PFSK-1 (cell line): ENCODE measurements around the gene FAM163B.

ENCODE experiments used
- FOXP2 ChIP-seq: optimal IDR thresholded peaks from 2 replicates; pipeline ENCODE3; 2011; ENCODE audit warnings: borderline replicate concordance, control low read depth, inconsistent platforms; ENCODE audit not compliant: insufficient read depth; ENCODE audit errors: extremely low read length, extremely low read depth
- POLR2AphosphoS5 ChIP-seq: IDR thresholded peaks from 2 replicates; pipeline ENCODE4 v1.6.1; 2012; ENCODE audit warnings: low read depth, mild to moderate bottlenecking, control low read depth, low read length, moderate library complexity
- SIN3A ChIP-seq: IDR thresholded peaks from 2 replicates; pipeline ENCODE4 v1.6.1; 2012; ENCODE audit warnings: mild to moderate bottlenecking, low read length, moderate library complexity, borderline replicate concordance; ENCODE audit not compliant: insufficient read depth
- TAF1 ChIP-seq: IDR thresholded peaks from 2 replicates; pipeline ENCODE4 v1.6.1; 2012; ENCODE audit warnings: low read length, control low read depth, borderline replicate concordance; ENCODE audit not compliant: insufficient read depth
- TF ChIP-seq, protein P1 (sequence below), 2 experiments: IDR thresholded peaks; 2 replicates each; pipeline versions ENCODE4 v1.6.1 to v1.8.0; 2011 to 2012; ENCODE audit warnings: low read depth in 2 of 2, low read length in 2 of 2, control low read depth in 1 of 2, inconsistent platforms in 1 of 2, mild to moderate bottlenecking in 1 of 2, moderate library complexity in 1 of 2; ENCODE audit not compliant: insufficient read depth in 1 of 2

Gene FAM163B

DNA sequence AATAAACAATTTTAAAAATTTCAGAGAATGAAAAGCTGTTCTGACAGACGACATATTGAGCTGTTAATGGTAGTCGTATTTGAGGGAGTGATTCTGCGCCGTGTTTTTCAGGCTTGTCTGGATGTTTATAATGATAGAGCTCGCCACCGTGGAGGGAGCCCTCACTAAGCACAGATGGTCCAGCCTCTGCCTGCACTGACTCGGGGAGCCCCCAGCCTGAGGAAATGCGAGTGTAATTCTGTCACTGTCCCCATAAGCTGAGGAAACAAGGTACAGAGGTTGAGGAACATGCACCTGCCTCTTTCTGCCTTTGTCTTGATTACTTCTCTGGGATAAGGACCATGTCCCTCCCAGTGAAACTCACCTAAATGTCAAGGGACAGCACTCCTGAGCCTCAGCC, 19.6 kb upstream of the FAM163B start:
- TF ChIP-seq SIN3A = no peak
- no peak for TF ChIP-seq POLR2AphosphoS5
- TF ChIP-seq, protein P1, sequence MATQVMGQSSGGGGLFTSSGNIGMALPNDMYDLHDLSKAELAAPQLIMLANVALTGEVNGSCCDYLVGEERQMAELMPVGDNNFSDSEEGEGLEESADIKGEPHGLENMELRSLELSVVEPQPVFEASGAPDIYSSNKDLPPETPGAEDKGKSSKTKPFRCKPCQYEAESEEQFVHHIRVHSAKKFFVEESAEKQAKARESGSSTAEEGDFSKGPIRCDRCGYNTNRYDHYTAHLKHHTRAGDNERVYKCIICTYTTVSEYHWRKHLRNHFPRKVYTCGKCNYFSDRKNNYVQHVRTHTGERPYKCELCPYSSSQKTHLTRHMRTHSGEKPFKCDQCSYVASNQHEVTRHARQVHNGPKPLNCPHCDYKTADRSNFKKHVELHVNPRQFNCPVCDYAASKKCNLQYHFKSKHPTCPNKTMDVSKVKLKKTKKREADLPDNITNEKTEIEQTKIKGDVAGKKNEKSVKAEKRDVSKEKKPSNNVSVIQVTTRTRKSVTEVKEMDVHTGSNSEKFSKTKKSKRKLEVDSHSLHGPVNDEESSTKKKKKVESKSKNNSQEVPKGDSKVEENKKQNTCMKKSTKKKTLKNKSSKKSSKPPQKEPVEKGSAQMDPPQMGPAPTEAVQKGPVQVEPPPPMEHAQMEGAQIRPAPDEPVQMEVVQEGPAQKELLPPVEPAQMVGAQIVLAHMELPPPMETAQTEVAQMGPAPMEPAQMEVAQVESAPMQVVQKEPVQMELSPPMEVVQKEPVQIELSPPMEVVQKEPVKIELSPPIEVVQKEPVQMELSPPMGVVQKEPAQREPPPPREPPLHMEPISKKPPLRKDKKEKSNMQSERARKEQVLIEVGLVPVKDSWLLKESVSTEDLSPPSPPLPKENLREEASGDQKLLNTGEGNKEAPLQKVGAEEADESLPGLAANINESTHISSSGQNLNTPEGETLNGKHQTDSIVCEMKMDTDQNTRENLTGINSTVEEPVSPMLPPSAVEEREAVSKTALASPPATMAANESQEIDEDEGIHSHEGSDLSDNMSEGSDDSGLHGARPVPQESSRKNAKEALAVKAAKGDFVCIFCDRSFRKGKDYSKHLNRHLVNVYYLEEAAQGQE (IDR thresholded peaks at IDR 0.05; ENCODE audit: insufficient read depth in 1 of 2, low read depth in 2 of 2, low read length in 2 of 2) = no peak
- no peak for TF ChIP-seq FOXP2
- TF ChIP-seq TAF1 = no peak

DNA sequence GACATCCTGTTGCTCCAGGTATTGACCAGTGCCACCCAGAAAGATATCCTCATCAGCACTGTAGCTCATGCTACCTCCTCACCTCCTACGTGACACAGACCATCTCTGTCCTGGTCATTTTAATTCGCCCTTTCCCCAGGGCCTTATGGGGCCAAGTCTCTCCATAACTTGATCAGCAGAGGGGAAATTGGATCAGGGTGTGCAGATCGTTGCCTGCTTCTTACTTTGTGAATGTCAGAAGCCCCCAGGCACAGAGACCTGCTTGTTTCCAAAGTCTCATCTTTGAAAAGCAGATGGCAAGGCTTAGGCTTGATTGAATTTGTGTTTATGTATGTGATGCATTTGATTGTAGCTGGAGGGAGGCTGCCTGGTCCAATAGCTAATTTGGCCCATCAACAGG, 18.2 kb upstream of the FAM163B start:
- TF ChIP-seq, protein P1 (IDR thresholded peaks at IDR 0.05; ENCODE audit: insufficient read depth in 1 of 2, low read depth in 2 of 2, low read length in 2 of 2) = no peak
- TF ChIP-seq FOXP2 = no peak
- no peak for TF ChIP-seq SIN3A
- no peak for TF ChIP-seq POLR2AphosphoS5
- TF ChIP-seq TAF1 = no peak

DNA sequence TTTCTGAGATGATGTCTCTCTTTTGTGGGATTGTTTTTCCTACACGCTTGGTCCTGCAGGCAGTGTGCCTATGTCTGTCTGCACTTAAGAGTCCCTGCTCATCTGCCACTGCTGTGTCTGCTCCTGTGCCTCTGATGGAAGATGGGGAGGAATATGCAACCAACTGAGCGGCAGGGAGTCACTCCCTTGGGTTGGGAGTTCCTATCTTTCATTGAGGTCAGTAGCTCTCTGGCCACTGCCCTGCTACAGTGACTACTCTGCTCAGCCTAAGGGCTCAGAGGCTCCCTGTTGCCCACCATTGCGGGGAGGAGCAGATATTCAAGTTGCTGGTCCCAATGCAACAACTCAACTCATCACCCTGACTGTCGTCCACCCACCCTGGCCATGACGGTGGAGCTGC, 13.4 kb upstream of the FAM163B start:
- TF ChIP-seq TAF1 (no peak), FOXP2 (no peak), SIN3A (no peak), POLR2AphosphoS5 (no peak)
- TF ChIP-seq, protein P1 (IDR thresholded peaks at IDR 0.05; ENCODE audit: insufficient read depth in 1 of 2, low read depth in 2 of 2, low read length in 2 of 2) = no peak

DNA sequence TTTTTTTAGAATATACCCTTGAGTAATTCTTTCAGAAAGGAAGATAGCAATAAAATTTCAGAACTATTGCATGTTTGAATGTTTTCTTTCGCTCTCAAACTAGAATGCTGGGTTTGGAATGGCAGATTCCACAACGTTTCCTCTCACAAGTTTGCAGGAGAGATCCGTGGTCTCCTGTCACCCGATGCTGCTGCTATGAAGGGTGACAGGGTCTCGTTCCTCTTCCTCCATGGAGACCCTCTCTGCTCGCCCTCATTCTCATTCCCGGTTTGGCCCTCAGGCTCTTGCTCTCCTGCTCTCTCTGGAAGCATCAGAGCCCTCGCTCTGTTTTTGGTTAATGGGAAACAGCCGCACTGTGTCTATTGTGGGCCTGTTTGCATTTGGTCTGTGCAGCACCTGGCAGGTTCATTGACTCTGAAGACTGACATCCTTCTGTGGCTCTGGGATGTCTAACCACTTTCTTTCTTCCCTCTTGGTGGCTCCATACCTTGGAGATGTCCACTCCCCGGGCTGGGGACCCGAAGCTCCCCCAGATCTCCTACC, 12.6 kb upstream of the FAM163B start:
- no peak for TF ChIP-seq TAF1
- TF ChIP-seq, protein P1 (IDR thresholded peaks at IDR 0.05; ENCODE audit: insufficient read depth in 1 of 2, low read depth in 2 of 2, low read length in 2 of 2) = no peak
- no peak for TF ChIP-seq POLR2AphosphoS5
- no peak for TF ChIP-seq FOXP2
- no peak for TF ChIP-seq SIN3A

DNA sequence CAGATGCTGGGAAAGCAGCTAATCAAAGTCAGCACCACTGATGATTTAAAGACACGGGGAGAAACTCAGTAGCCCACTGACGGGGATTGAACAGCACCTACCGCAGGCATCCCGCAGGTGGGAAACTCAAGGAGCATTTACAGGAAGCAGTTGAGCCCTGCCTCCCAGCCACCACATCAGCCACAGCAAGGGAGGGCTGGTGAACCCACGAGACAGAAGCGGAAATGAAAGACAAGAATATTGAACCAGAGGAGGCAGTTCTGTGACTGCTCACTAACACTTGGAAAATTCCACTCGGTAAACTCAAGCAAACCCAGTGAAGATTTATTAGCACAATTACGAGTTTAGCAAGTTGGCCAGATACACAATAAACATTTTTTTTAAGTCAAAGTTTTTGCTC, 10.6 kb upstream of the FAM163B start:
- TF ChIP-seq, protein P1 (IDR thresholded peaks at IDR 0.05; ENCODE audit: insufficient read depth in 1 of 2, low read depth in 2 of 2, low read length in 2 of 2) = no peak
- no peak for TF ChIP-seq FOXP2
- TF ChIP-seq SIN3A = no peak
- no peak for TF ChIP-seq POLR2AphosphoS5
- TF ChIP-seq TAF1 = no peak
